KOPT-K1 (cell line): ENCODE results near the gene BNIP5.

Experiments
- H3K27ac ChIP-seq: fragments of 200-600 bp; sonication (generic); 2 replicates; pipeline ENCODE4 v1.5.1; 2016; ENCODE audit warnings: antibody characterized with exemption, mild to moderate bottlenecking, low read depth, low read length; ENCODE audit not compliant: poor library complexity, severe bottlenecking
- H3K36me3 ChIP-seq: fragments of 200-600 bp; sonication (generic); 2 replicates; pipeline ENCODE4 v1.5.1; 2017; ENCODE audit warnings: antibody characterized with exemption, mild to moderate bottlenecking, low read length, moderate library complexity; ENCODE audit not compliant: insufficient read depth
- H3K9me3 ChIP-seq: fragments of 200-600 bp; sonication (generic); 2 replicates; pipeline ENCODE4 v1.5.1; 2017; ENCODE audit warnings: antibody characterized with exemption, low read length, mild to moderate bottlenecking; ENCODE audit not compliant: insufficient read depth, poor library complexity, severe bottlenecking

The BNIP5 gene

DNA sequence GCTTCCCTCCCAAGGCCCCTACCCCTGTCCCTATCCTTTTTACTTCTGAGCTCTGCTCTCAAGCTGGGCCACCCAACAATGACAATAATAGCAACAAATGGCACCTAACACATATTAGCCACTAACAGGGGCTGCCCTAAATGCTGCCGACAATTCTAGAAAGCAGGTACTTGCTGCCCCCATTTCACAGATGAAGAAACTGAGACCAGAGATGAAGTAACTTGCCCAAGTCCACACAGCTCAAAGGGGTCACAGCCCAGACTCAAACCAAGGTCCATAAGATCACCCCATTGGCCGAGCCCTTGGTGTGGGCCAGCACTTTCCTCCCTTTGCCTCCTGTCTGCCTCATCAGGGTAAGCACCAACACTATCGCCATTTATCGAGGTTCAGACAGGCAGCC is 12.0 kb downstream of the BNIP5 start:
- Histone ChIP-seq H3K36me3 (no peaks in the 10 kb centered on the region), H3K27ac (no peak overlapping the region), H3K9me3 (no peaks in the 10 kb centered on the region)

DNA sequence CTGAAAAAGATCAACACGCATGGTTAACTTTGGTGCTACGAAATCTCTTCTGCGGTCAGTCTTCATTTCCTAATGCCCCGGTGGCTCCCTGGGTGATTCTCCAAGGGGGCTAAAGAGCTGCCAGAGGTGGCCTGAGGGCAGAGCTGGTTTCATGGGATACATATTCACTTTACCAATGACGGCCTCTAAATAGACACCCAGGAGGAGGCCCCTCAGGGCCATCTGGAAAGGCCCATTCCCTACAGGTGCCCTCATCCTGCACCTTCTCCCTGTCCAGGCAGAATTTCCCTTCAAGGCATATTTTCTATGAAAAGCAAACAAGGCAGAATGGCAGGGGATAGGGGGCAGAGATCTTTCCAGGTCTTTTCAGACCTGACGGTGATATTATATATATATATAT is 12.5 kb downstream of the BNIP5 start:
- no peaks in the 10 kb centered on the region for H3K9me3 ChIP-seq
- H3K27ac ChIP-seq, result no peak overlapping the region
- H3K36me3 ChIP-seq, result no peaks in the 10 kb centered on the region

DNA sequence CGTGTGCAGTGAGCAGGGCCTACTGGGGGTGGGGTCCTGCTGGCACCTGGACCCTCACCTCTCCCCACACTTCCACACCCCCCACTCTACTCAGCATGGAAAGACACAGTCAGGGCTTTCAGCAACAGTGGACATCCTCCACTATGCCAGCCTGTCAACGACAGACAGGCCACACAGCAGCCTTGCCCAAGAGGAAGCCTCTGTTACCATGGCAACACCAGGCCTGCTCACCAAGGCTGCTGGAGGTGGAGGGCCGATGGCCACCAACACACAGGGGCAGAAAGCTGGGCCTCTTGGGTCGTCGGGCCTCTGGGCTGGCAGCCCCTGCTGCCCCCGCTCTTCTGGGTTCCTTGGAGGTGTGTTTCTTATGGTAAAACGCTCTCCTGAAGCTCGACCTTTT is 13.6 kb downstream of the BNIP5 start:
- Histone ChIP-seq H3K36me3 (no peaks in the 10 kb centered on the region), H3K9me3 (no peaks in the 10 kb centered on the region), H3K27ac (no peak overlapping the region)

DNA sequence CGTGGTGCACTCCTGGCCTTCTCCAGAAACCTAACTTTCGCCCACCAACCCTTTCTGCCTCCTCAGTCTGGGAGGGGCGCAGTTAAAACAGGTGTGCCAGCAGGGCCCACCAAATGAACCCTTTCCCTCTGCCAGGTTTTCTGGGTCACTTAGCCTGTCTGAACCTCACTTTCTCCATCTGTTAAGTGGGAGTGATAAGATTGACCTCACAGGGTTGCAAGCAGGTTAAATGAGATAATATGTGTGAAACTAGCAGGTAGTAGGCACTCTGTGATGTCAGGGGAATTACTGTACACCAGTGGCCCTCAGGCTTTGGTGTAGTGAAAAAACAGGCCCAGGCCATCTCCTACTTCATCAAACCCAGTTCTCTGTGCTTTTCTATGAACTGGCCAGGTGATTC is 14.1 kb downstream of the BNIP5 start:
- H3K27ac ChIP-seq, result no peak overlapping the region
- no peaks in the 10 kb centered on the region for H3K9me3 ChIP-seq
- no peaks in the 10 kb centered on the region for H3K36me3 ChIP-seq

DNA sequence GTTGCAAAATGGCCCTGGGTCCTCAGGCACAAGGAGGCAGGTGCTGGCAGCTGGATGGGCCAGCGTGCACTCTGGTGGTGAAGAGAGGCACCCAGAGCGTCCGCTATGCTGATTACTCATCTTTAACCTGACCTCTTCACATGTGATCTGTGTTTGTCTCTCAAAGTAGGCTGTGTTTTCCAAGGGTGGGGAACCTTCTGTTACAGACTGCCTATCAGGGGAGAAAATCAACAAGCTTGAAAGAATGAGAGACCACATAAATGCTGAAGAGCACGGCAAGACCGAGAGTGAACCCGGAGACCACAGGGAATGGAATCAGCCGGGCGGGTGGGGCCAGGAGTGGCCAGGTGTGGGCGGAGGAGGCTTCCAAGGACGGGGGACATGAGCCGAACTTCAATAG is 16.2 kb downstream of the BNIP5 start:
- H3K36me3 ChIP-seq, result no peaks in the 10 kb centered on the region
- H3K9me3 ChIP-seq, result no peaks in the 10 kb centered on the region
- no peak overlapping the region for H3K27ac ChIP-seq

DNA sequence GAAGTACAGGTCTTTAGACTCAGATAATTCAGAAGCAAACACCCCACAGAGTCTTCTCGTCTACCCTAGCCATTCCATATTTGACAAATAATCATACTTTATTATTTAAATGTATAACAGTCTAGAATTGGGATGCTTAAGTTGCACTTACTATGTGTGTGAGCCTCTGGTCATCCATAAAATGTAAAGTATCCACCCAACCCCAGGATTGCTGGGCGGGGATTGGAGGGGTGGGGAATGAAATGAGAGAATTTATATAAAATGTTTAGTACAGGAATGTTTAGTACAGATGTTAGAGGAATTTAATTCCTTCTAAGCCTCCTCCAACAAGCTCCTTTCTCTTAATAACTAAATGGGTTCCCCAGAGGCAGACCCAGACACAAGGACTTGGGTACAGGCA is 16.9 kb downstream of the BNIP5 start:
- H3K36me3 ChIP-seq, result no peaks in the 10 kb centered on the region
- no peaks in the 10 kb centered on the region for H3K9me3 ChIP-seq
- no peak overlapping the region for H3K27ac ChIP-seq

DNA sequence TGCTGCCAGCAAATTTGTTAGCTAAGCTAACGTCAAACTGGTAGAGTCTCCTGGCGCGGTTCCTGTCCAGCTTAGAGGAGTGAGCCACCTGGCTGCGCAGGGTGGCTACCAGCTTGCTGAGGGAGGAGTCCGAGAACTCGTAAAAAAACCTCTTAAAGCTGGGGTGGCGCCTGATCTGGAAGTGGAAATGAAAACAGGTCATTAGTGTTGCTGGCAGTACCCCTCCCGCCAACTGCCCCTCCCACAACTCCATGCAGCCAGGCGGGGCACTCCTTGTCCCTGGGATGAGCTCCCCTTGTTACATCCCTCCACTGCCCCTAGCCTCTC is 17.3 kb downstream of the BNIP5 start:
- no peaks in the 10 kb centered on the region for H3K9me3 ChIP-seq
- no peak overlapping the region for H3K27ac ChIP-seq
- no peaks in the 10 kb centered on the region for H3K36me3 ChIP-seq

DNA sequence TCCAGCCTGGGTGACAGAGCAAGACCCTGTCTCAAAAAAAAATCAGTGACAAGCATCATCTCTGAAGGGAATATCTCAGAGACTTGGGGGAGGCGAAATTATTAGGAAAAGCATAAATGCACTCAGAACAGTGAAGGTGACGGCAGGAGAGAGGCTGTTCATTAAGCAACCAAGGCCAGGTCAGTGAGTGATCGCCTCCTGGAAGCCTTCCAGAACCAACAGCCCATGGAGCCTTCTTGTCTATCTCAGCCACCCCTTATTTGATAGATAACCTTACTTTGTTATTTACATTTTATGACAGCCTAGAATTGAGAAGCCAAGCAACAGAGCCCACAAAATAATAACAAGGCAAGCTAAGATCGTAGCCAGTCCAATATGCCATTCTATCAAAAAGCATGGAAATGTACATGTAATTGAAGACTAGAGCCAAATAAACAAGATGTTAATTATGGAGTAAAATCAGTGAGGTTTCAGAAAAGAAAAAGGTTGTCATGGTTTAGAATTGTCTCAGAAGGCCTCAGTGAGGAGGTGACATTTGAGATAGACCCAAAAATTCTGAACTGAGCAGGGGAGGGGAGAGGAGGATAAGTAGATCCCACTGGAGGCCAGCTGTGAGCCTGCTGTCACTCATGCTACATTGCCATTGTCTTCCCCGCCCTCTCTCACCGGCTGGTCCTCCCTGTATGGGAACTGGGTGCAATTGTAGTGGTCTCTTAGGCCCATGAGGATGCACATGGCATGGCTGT is 17.8 kb downstream of the BNIP5 start:
- no peaks in the 10 kb centered on the region for H3K36me3 ChIP-seq
- no peaks in the 10 kb centered on the region for H3K9me3 ChIP-seq
- no peak overlapping the region for H3K27ac ChIP-seq

DNA sequence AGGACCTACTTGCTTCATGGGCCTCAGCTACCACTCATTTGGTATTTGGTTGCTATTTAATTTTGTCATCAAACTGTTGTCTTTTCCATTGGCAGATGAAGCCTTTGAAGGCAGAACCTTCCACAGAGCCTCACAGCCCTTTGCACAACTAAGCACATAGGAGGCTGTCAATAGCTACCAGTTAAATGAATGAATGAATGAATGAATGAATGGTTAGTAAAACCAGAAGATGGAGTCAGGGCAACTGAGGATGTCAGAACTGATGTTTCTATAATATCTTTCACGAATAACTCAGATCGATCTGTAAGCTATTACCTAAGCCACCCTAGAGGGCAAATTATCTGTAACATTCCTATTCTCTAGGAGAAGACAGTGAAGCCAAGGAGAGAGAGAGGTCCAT is 19.1 kb downstream of the BNIP5 start:
- H3K9me3 ChIP-seq, result no peaks in the 10 kb centered on the region
- no peaks in the 10 kb centered on the region for H3K36me3 ChIP-seq
- no peak overlapping the region for H3K27ac ChIP-seq

DNA sequence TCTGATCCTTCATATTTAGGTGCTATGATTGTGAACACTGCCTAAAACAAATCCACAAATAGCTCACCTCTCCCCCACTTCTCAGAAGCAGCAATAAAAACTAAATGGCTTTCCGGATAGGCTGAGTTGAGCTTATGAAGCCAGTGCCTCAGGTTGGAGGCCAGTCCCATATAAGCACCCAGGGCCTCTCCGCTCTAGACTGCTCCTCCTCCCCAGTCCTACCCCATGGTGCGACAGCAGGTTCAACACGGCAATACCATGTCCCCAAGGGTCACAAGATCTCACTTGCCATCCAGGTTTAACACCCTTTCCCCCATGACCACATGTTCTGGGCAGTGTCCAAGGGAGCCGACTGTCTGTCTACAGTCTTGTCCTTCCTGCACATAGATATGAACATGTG is 20.8 kb downstream of the BNIP5 start:
- Histone ChIP-seq H3K36me3 (no peaks in the 10 kb centered on the region), H3K27ac (no peak overlapping the region), H3K9me3 (no peaks in the 10 kb centered on the region)

DNA sequence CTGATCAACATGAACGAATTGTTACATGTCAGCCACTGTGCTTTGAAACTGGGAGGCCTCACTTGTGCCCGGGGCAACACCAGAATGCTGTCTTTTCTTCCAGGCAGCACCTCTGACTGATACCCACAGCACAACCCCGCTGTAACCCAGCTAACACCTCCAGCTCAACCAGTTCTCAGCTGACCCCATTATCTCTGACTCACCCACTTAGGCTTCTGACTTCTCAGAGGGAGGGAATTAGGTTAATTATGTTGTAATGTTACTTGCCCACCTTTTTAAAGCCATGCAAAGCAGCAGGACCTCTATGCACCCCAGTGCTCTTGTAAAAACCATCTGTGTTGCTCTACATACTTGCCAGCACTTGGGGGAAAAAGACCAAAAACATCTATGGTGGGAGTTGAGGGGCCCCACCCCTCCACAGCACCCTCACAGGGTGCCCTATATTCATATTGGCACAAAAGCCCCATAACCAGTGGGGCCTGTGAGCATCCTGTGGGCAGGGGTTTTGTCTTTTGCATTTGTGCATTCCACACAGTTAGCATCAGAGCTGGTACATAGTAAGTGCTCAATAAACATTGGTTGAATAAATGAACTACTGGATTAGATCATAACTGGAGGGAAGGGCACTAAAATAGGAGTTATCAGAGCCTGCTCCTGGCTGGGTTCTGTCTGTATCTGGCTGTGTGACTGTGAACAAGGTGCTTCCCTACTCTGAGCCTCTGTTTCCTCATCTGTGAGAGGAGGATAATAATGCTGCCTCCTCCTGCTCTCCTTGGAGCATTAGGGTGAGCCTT is 22.3 kb downstream of the BNIP5 start:
- no peak overlapping the region for H3K27ac ChIP-seq
- no peaks in the 10 kb centered on the region for H3K9me3 ChIP-seq
- no peaks in the 10 kb centered on the region for H3K36me3 ChIP-seq

DNA sequence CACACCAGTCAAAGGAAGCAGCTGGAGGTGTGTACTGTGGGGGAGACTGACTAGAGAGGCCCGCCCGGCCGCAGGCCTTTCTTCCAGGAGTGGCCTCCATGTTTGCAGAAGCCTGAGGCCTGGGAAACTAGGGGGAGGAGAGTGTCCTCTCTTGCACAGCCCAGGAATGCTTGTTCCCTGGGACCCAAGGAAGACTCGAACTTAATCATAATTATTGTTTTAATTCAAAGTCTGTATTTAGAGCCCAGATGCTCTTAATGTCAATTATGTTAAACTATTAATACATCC is 23.1 kb downstream of the BNIP5 start:
- Histone ChIP-seq H3K9me3 (no peaks in the 10 kb centered on the region), H3K27ac (no peak overlapping the region), H3K36me3 (no peaks in the 10 kb centered on the region)

DNA sequence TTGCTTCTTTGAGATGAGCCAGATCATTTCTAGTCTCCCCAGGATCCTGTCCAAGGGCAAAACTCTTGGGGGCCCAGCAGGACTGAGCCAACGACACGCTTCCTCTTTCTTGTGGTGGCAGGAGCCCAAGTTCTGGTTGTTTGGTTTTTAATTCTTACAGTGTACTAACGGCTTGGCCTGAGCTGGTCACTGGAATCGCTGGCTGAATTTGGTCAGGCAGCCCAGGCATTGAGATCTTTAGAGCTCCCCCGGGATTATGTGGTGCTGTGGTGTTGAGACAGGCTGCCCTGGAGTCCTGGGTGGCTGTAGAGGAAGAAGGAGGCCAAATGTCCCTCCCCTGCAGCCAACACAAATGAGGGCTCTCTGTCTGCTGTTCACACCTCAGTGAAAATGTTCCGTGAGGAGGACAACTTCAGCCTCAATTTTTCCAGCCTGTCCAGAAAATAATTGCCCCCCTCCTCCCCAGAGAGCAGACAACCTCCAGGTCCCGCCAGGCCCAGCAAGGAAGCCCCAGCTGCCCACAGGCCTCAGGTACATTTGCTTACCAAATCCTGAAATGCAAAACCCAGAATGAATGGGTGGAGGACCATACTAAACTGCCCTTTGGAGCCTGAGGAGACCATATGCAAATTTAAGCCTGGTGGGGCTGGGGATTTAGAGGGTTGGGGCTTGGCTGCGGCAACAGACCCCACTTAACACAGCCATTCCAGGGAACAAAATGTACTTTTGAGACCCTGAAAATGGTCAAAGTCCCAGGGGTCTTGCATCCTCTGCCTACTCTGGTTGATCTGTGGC is 23.6 kb downstream of the BNIP5 start:
- H3K36me3 ChIP-seq, result no peaks in the 10 kb centered on the region
- no peak overlapping the region for H3K27ac ChIP-seq
- no peaks in the 10 kb centered on the region for H3K9me3 ChIP-seq

DNA sequence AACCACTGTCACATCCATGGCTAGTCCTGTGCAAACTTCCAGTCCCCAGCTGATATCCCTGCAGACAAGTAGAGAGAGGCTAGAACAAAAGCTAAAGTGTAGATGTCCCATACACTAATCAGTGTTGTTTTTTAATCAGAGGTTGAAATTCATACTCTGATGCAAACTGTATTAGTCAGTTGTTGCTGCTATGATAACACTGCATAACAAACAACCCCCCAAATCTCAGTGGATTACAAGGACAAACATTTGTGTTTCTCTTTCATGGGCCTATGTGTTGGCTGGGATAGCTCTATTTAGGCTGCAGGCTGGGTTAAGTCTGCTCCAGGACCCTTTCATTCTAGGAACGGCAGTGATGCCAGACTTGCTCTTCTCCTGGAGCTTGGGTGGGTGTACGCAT is 26.8 kb downstream of the BNIP5 start:
- H3K9me3 ChIP-seq, result no peaks in the 10 kb centered on the region
- H3K36me3 ChIP-seq, result no peaks in the 10 kb centered on the region
- H3K27ac ChIP-seq, result no peak overlapping the region

DNA sequence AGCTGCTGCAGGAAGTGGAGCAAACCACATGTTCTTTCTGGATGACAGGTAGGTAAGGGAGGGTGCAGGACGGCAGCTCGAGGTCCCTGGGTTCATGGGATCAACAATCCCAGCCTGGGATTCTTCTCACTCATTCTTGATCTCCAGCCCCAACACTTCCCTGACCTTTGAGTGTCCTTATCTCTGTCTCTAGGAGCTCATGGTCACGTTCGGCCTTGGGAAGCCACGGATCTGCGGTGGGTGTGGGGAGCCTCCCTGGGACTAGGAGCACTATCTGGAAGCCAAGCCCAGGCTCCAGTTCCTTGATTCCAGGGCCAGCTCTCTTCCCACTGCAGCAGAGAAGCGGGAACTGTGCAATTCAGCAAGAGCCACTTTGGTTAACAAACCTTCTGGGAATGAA is 27.5 kb downstream of the BNIP5 start:
- Histone ChIP-seq H3K36me3 (no peaks in the 10 kb centered on the region), H3K9me3 (no peaks in the 10 kb centered on the region), H3K27ac (no peak overlapping the region)
